ENCODE measurements around the gene FYB1.
A peak's percentile ranks its signal among the peaks of the same experiment; 100 is the strongest.
"Not testable (repeated sequence)": the region's sequence is repeated elsewhere in the genome, so short reads cannot be mapped to it uniquely, and the experiment has no call there.

FYB1 gene

GRCh38 chr5:39186722-39187539 is 32.4 kb downstream of the FYB1 start:
- DNase-seq (ENCODE audit: low spot score) = no peak

- DNase-seq (ENCODE audit: low spot score) = no peak
Observed at GRCh38 chr5:39186289-39186688, 33.1 kb downstream of the FYB1 start.

- no peak for DNase-seq (ENCODE audit: low spot score)
Observed at GRCh38 chr5:39185761-39186160, 33.6 kb downstream of the FYB1 start.

- DNase-seq (ENCODE audit: low spot score) = not testable (repeated sequence)
Observed at GRCh38 chr5:39179561-39179960, 39.8 kb downstream of the FYB1 start.

- DNase-seq (ENCODE audit: low spot score) = no peak
Observed at GRCh38 chr5:39178861-39179260, 40.5 kb downstream of the FYB1 start.

GRCh38 chr5:39178171-39178570 is 41.2 kb downstream of the FYB1 start:
- peak; percentile 51 for DNase-seq (ENCODE audit: low spot score)

- DNase-seq (ENCODE audit: low spot score) = no peak
Observed at GRCh38 chr5:39177631-39177964, 41.8 kb downstream of the FYB1 start.

- DNase-seq (ENCODE audit: low spot score) = no peak
Observed at GRCh38 chr5:39176759-39177630, 42.4 kb downstream of the FYB1 start.

- no peak for DNase-seq (ENCODE audit: low spot score)
Observed at GRCh38 chr5:39175273-39175955, 43.9 kb downstream of the FYB1 start.

GRCh38 chr5:39173069-39173468 is 46.3 kb downstream of the FYB1 start:
- DNase-seq (ENCODE audit: low spot score) = no peak

GRCh38 chr5:39172593-39172992 is 46.8 kb downstream of the FYB1 start:
- no peak for DNase-seq (ENCODE audit: low spot score)

GRCh38 chr5:39171647-39172046 is 47.7 kb downstream of the FYB1 start:
- no peak for DNase-seq (ENCODE audit: low spot score)

- DNase-seq (ENCODE audit: low spot score) = no peak
Observed at GRCh38 chr5:39169081-39169480, 50.3 kb downstream of the FYB1 start.

GRCh38 chr5:39167972-39168342 is 51.4 kb downstream of the FYB1 start:
- no peak for DNase-seq (ENCODE audit: low spot score)

GRCh38 chr5:39167141-39167971 is 52.0 kb downstream of the FYB1 start:
- DNase-seq (ENCODE audit: low spot score) = no peak

GRCh38 chr5:39164529-39165402 is 54.6 kb downstream of the FYB1 start:
- no peak for DNase-seq (ENCODE audit: low spot score)

GRCh38 chr5:39164016-39164415 is 55.3 kb downstream of the FYB1 start:
- DNase-seq (ENCODE audit: low spot score) = no peak

- no peak for DNase-seq (ENCODE audit: low spot score)
Observed at GRCh38 chr5:39161578-39161977, 57.8 kb downstream of the FYB1 start.

GRCh38 chr5:39160576-39161213 is 58.7 kb downstream of the FYB1 start:
- no peak for DNase-seq (ENCODE audit: low spot score)

GRCh38 chr5:39159811-39160490 is 59.4 kb downstream of the FYB1 start:
- no peak for DNase-seq (ENCODE audit: low spot score)
